GM23248 (cell line): ENCODE results near the gene LSM14B.

Source experiments
- EZH2 ChIP-seq: fragments of 200-600 bp; sonication (generic); IDR thresholded peaks from 2 replicates; pipeline ENCODE4 v1.6.1; 2018; ENCODE audit warnings: antibody characterized with exemption, mild to moderate bottlenecking; ENCODE audit not compliant: insufficient read depth, poor library complexity, severe bottlenecking
- EZH2phosphoT487 ChIP-seq: fragments of 200-600 bp; sonication (generic); IDR thresholded peaks from 2 replicates; pipeline ENCODE4 v1.6.1; 2018; ENCODE audit warnings: antibody characterized with exemption, moderate library complexity, mild to moderate bottlenecking, low read depth; ENCODE audit not compliant: insufficient read depth

- no peak for TF ChIP-seq EZH2
- TF ChIP-seq EZH2phosphoT487, result no peak
Observed at GRCh38 chr20:62159839-62160238, 37.6 kb downstream of the LSM14B start.
